SU-DHL-6 (cell line): ENCODE measurements around the gene CYB561.

Source experiments
- H2AFZ ChIP-seq: fragments of 200-600 bp; sonication (generic); 2 replicates; pipeline ENCODE4 v1.6.1; 2014; ENCODE audit warnings: low read depth, mild to moderate bottlenecking, moderate library complexity, mixed read lengths, antibody characterized with exemption, low read length; ENCODE audit not compliant: severe bottlenecking
- H3F3A ChIP-seq: fragments of 200-600 bp; shearing (Covaris generic); 2 replicates; pipeline ENCODE4 v1.6.0; 2016; ENCODE audit warnings: antibody characterized with exemption, mild to moderate bottlenecking; ENCODE audit not compliant: insufficient read depth
- H3K27ac ChIP-seq: fragments of 200-600 bp; sonication (generic); 2 replicates; pipeline ENCODE4 v1.5.1; 2016; ENCODE audit warnings: low read depth, mild to moderate bottlenecking, low read length, moderate library complexity, mixed read lengths
- H3K27me3 ChIP-seq: fragments of 200-600 bp; sonication (generic), shearing (Covaris generic); 2 replicates; pipeline ENCODE4 v1.6.0; 2014; ENCODE audit warnings: mild to moderate bottlenecking, low read length
- H3K36me3 ChIP-seq: fragments of 200-600 bp; sonication (generic); 2 replicates; pipeline ENCODE4 v1.6.1; 2014; ENCODE audit warnings: mild to moderate bottlenecking, low read length, mixed read lengths
- H3K4me2 ChIP-seq: fragments of 300-600, 200-600 bp; shearing (Covaris generic), sonication (generic); 2 replicates; pipeline ENCODE4 v1.6.0; 2014; ENCODE audit warnings: low read length, low read depth, mild to moderate bottlenecking; ENCODE audit not compliant: poor library complexity, severe bottlenecking
- H3K4me3 ChIP-seq: fragments of 200-600 bp; sonication (generic); 2 replicates; pipeline ENCODE4 v1.5.1; 2014; ENCODE audit warnings: antibody characterized with exemption, low read length, mild to moderate bottlenecking, mixed read lengths; ENCODE audit not compliant: insufficient read depth, poor library complexity, severe bottlenecking
- H3K79me2 ChIP-seq: fragments of 200-600 bp; sonication (generic); 2 replicates; pipeline ENCODE4 v1.6.1; 2014; ENCODE audit warnings: mild to moderate bottlenecking, low read length, moderate library complexity; ENCODE audit not compliant: insufficient read depth
- H3K9ac ChIP-seq: fragments of 200-600 bp; sonication (generic); 2 replicates; pipeline ENCODE4 v1.7.0; 2014; ENCODE audit warnings: mild to moderate bottlenecking, low read length
- H3K9me2 ChIP-seq: fragments of 200-600 bp; sonication (generic); replicated peaks from 2 replicates; pipeline ENCODE4 v1.6.1; 2014; ENCODE audit warnings: low read length; ENCODE audit not compliant: insufficient read depth
- H3K9me3 ChIP-seq: fragments of 200-600 bp; sonication (generic); 2 replicates; pipeline ENCODE4 v1.6.1; 2014; ENCODE audit warnings: low read length, mixed read lengths; ENCODE audit not compliant: insufficient read depth
- H4K20me1 ChIP-seq: fragments of 200-600 bp; sonication (generic); 2 replicates; pipeline ENCODE4 v1.6.1; 2014; ENCODE audit warnings: low read depth, mild to moderate bottlenecking, antibody characterized with exemption, low read length, moderate library complexity, mixed read lengths
- CTCF ChIP-seq: fragments of 200-600 bp; sonication (generic); IDR thresholded peaks from one replicate; pipeline ENCODE4 v1.5.1; 2017; ENCODE audit warnings: antibody characterized with exemption, mild to moderate bottlenecking, low read length, moderate library complexity; ENCODE audit not compliant: insufficient read depth, poor library complexity, severe bottlenecking
- EZH2phosphoT487 ChIP-seq: fragments of 200-600 bp; sonication (generic), shearing (Covaris generic); conservative IDR thresholded peaks from 2 replicates; pipeline ENCODE4 v1.6.1; 2018; ENCODE audit warnings: mild to moderate bottlenecking, antibody characterized with exemption, low read length, moderate library complexity, mixed read lengths

Gene CYB561

GRCh38 chr17:63480192-63480784, 34.2 kb upstream of the CYB561 start:
- no peak for TF ChIP-seq CTCF
- TF ChIP-seq EZH2phosphoT487, result no peak
- no peaks in the 10 kb centered on the region for H3K79me2 ChIP-seq
- no peak overlapping the region for H3K4me2 ChIP-seq

GRCh38 chr17:63479495-63480184, 33.5 kb upstream of the CYB561 start:
- Histone ChIP-seq H3K4me2 (no peak overlapping the region), H3K27ac (no peak overlapping the region), H3K36me3 (no peaks in the 10 kb centered on the region), H3K27me3 (no peaks in the 10 kb centered on the region), H3K9me2 (no peaks in the 10 kb centered on the region), H3K9ac (no peak overlapping the region), H2AFZ (no peak overlapping the region), H3F3A (no peaks in the 10 kb centered on the region), H4K20me1 (no peaks in the 10 kb centered on the region), H3K4me3 (no peak overlapping the region), H3K9me3 (no peaks in the 10 kb centered on the region), H3K79me2 (no peaks in the 10 kb centered on the region)
- TF ChIP-seq EZH2phosphoT487 (no peak), CTCF (no peak)

More at GRCh38 chr17:63480192-63480784, 34.2 kb upstream of the CYB561 start:
- Histone ChIP-seq H4K20me1 (no peaks in the 10 kb centered on the region), H3K36me3 (no peaks in the 10 kb centered on the region), H3K27ac (no peak overlapping the region), H3K27me3 (no peaks in the 10 kb centered on the region), H3K4me3 (no peak overlapping the region), H3K9me3 (no peaks in the 10 kb centered on the region), H3K9ac (no peak overlapping the region), H3K9me2 (no peaks in the 10 kb centered on the region), H3F3A (no peaks in the 10 kb centered on the region), H2AFZ (no peak overlapping the region)

- Histone ChIP-seq H3K79me2 (no peaks in the 10 kb centered on the region), H3K4me3 (no peak overlapping the region), H3K9me3 (no peaks in the 10 kb centered on the region), H2AFZ (no peak overlapping the region), H4K20me1 (no peaks in the 10 kb centered on the region), H3K9ac (no peak overlapping the region), H3K36me3 (no peaks in the 10 kb centered on the region), H3K9me2 (no peaks in the 10 kb centered on the region), H3F3A (no peaks in the 10 kb centered on the region), H3K4me2 (no peak overlapping the region), H3K27ac (no peak overlapping the region), H3K27me3 (no peaks in the 10 kb centered on the region)
- TF ChIP-seq EZH2phosphoT487 (no peak), CTCF (peak; percentile 61)
These were observed 32.8 kb upstream of the CYB561 start for GRCh38 chr17:63478814-63479494.
